Measurements from ENCODE around the gene MEGF11.

DNA sequence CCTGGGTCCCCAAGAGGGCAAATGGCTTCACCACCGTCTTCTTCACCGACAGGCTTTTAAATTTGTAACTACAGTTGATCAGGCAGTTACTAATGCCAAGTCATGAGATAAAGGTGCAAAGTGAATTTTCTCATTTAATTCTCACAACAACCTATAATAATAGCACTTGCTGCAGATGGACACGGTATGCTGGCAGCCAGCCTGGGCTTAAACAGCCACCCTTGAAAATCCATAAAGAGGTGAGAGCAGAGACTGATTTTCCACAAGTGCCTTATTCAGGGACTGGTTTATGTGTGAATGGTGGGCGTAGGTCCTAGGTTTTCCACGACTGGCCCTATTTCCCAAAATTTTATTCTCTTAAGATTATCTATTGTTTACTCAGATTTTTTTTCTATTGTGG is 266.4 kb downstream of the MEGF11 start:
- TF ChIP-seq, protein P1, sequence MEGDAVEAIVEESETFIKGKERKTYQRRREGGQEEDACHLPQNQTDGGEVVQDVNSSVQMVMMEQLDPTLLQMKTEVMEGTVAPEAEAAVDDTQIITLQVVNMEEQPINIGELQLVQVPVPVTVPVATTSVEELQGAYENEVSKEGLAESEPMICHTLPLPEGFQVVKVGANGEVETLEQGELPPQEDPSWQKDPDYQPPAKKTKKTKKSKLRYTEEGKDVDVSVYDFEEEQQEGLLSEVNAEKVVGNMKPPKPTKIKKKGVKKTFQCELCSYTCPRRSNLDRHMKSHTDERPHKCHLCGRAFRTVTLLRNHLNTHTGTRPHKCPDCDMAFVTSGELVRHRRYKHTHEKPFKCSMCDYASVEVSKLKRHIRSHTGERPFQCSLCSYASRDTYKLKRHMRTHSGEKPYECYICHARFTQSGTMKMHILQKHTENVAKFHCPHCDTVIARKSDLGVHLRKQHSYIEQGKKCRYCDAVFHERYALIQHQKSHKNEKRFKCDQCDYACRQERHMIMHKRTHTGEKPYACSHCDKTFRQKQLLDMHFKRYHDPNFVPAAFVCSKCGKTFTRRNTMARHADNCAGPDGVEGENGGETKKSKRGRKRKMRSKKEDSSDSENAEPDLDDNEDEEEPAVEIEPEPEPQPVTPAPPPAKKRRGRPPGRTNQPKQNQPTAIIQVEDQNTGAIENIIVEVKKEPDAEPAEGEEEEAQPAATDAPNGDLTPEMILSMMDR (IDR thresholded peaks at IDR 0.05), result no peak
- TF ChIP-seq POLR2A (IDR thresholded peaks at IDR 0.05), result no peak

Measured in uterus (tissue), 2 donors.